GM12878 (cell line): ENCODE measurements around the gene STK38. TPM values are rescaled to one million over a fixed set of nuclear protein-coding genes. Genes with fewer than 3 reads are reported as not detected.

Source experiments
- BCL3 ChIP-seq: IDR thresholded peaks from 2 replicates; pipeline ENCODE4 v1.6.1; 2011; ENCODE audit warnings: borderline replicate concordance, low read depth, mild to moderate bottlenecking, moderate library complexity, low read length; ENCODE audit not compliant: insufficient read depth, poor library complexity, severe bottlenecking
- BHLHE40 ChIP-seq, 2 experiments: fragments of 450-650 bp in 1 of 2; IDR thresholded peaks; 2 replicates each; pipeline ENCODE4 v1.6.1; 2011 to 2017; ENCODE audit warnings: low read depth in 2 of 2, borderline replicate concordance in 1 of 2, improper control_type of control experiment in 1 of 2, low read length in 1 of 2, mild to moderate bottlenecking in 1 of 2
- CBX5 ChIP-seq: sonication (generic); IDR thresholded peaks from 2 replicates; pipeline ENCODE4 v1.6.1; 2016; ENCODE audit warnings: low read depth, moderate library complexity, mild to moderate bottlenecking, inconsistent platforms
- CHD2 ChIP-seq: IDR thresholded peaks from 2 replicates; pipeline ENCODE4 v1.6.1; 2011; ENCODE audit warnings: low read depth, low read length, improper control_type of control experiment, borderline replicate concordance
- CREB1 ChIP-seq: IDR thresholded peaks from 2 replicates; pipeline ENCODE4 v1.6.1; 2012; ENCODE audit warnings: low read depth, mild to moderate bottlenecking, inconsistent platforms
- GABPA ChIP-seq: IDR thresholded peaks from 2 replicates; pipeline ENCODE4 v1.6.1; 2014; ENCODE audit warnings: antibody characterized with exemption, low read depth, mild to moderate bottlenecking, inconsistent platforms
- GATAD2B ChIP-seq: fragments of 450-650 bp; conservative IDR thresholded peaks from 2 replicates; pipeline ENCODE4 v1.6.1; 2017; ENCODE audit warnings: low read depth, mild to moderate bottlenecking, moderate library complexity
- HDAC2 ChIP-seq: fragments of 200-600 bp; sonication (generic); IDR thresholded peaks from 2 replicates; pipeline ENCODE4 v1.6.1; 2017
- MEF2A ChIP-seq: IDR thresholded peaks from 2 replicates; pipeline ENCODE4 v1.6.1; 2011; ENCODE audit warnings: low read depth, mild to moderate bottlenecking, low read length, moderate library complexity; ENCODE audit not compliant: insufficient read depth
- MTA3 ChIP-seq: IDR thresholded peaks from 2 replicates; pipeline ENCODE4 v1.6.1; 2012; ENCODE audit warnings: low read length, inconsistent platforms, borderline replicate concordance
- NBN ChIP-seq: fragments of 450-650 bp; IDR thresholded peaks from 2 replicates; pipeline ENCODE4 v1.6.1; 2016
- POLR2AphosphoS2 ChIP-seq: IDR thresholded peaks from 2 replicates; pipeline ENCODE4 v1.6.1; 2011; ENCODE audit warnings: low read depth, mild to moderate bottlenecking, low read length, improper control_type of control experiment, moderate library complexity
- RELA ChIP-seq: fragments of 450-650 bp; IDR thresholded peaks from 2 replicates; pipeline ENCODE4 v1.8.0; 2014; ENCODE audit warnings: borderline replicate concordance; ENCODE audit not compliant: partially characterized antibody
- SIN3A ChIP-seq: IDR thresholded peaks from 2 replicates; pipeline ENCODE4 v1.6.1; 2012; ENCODE audit warnings: low read depth, low read length, improper control_type of control experiment
- SP1 ChIP-seq: IDR thresholded peaks from one replicate; pipeline ENCODE4 v1.6.1; 2011; ENCODE audit warnings: low read depth, low read length
- polyA plus RNA-seq, 11 experiments: library from polyadenylated mRNA; depleted of rRNA in 4 of 11; unstranded in 6 of 11; stranded (reverse) in 5 of 11; fragments of >200 nt; fragmentation: Nextera tagmentation in 4 of 11; fragmentation: Illumina TruSeq in 1 of 11; extraction: Ambion mirVana in 4 of 11; extraction: Trizol in 1 of 11; gene quantifications; 1 replicate in 1 of 11; 2 replicates in 10 of 11; pipeline versions ENCODE4 v1.2.1 to v1.2.3, GENCODE V29; 2011 to 2016; ENCODE audit warnings: inconsistent platforms in 2 of 11, missing spikeins in 2 of 11, low read depth in 1 of 11
- total RNA-seq, 4 experiments: library from RNA; depleted of rRNA in 3 of 4; stranded (reverse); fragments of >200 nt in 3 of 4; fragmentation: Illumina TruSeq in 1 of 4; extraction: Trizol in 1 of 4; gene quantifications; 2 replicates each; pipeline versions ENCODE4 v1.2.1 to v1.2.3, GENCODE V29; 2013 to 2021
- TF ChIP-seq, protein P1 (sequence below): fragments of 450-650 bp; IDR thresholded peaks from 2 replicates; pipeline ENCODE4 v1.6.1; 2017; ENCODE audit warnings: mild to moderate bottlenecking
- TF ChIP-seq, protein P2 (sequence below): fragments of 450-650 bp; IDR thresholded peaks from 2 replicates; pipeline ENCODE4 v1.6.1; 2016; ENCODE audit warnings: mild to moderate bottlenecking
- TF ChIP-seq, protein P3 (sequence below): fragments of 150-350 bp; IDR thresholded peaks from 2 replicates; pipeline ENCODE4 v1.6.1; 2016; ENCODE audit warnings: low read depth, low read length
- TF ChIP-seq, protein P4 (sequence below): fragments of 450-650 bp; IDR thresholded peaks from 2 replicates; pipeline ENCODE4 v1.6.1; 2016; ENCODE audit warnings: mild to moderate bottlenecking

STK38 gene
- total and polyA plus RNA-seq, 10 of the 15 experiments (the other 5 are each of a cell fraction or from before 2014, with no cell fraction given) = 4.1 to 18.7 (median 13.6) TPM

DNA sequence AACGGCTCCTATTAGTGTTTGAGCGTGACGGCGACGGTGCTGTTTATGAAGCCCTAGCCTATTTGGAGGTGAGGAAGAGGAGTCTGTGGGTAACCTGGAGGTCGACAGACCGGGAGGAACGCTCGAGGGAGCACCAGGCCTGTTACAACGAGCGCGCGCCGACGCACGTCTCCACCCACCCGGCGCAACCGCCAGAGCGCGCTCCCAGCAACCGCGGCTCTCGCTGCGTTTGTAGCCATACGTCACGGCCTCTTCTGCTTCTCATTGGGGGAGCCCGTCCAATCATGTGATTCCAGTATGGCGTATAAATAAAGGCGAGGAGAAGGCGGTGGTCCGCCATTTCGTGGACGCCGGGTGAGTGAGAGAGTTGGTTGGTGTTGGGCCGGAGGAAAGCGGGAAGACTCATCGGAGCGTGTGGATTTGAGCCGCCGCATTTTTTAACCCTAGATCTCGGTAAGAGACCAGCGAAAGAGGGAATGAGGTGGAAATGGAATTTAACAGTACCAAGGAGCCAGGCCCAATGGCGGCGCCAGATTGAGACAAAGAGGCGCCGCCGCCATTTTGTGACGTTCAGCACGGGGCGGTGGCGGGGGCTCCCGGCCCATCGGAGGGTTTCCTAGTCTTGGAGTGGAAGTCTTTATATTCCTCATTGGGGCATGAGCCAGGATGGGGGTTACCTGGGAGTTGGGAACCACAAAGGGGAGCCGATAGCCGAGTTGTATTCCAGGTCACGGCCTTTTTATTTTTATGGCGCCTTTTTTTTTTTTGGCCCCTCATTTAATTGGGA, 46.9 kb upstream of the STK38 start, which contains the start of gene SRSF3 (continued):
- TF ChIP-seq GABPA (no peak), BHLHE40 (IDR thresholded peaks at IDR 0.05; ENCODE audit: borderline replicate concordance in 1 of 2, low read depth in 2 of 2, low read length in 1 of 2) (peak; percentile 66 to 79), CHD2 (peak; percentile 76; the same call in 1 of the 2 replicates), SIN3A (peak; percentile 70), BCL3 (peak; percentile 21), NBN (peak; percentile 98), HDAC2 (no peak), POLR2AphosphoS2 (peak; percentile 99), CREB1 (peak; percentile 93), CBX5 (peak; percentile 60; the same call in 1 of the 2 replicates), GATAD2B (no peak), MEF2A (0 out of 2 replicates have a peak, but pooled peaks have one; percentile 34), SP1 (peak; percentile 79), MTA3 (no peak), RELA (peak; percentile 64)
- TF ChIP-seq, protein P1, sequence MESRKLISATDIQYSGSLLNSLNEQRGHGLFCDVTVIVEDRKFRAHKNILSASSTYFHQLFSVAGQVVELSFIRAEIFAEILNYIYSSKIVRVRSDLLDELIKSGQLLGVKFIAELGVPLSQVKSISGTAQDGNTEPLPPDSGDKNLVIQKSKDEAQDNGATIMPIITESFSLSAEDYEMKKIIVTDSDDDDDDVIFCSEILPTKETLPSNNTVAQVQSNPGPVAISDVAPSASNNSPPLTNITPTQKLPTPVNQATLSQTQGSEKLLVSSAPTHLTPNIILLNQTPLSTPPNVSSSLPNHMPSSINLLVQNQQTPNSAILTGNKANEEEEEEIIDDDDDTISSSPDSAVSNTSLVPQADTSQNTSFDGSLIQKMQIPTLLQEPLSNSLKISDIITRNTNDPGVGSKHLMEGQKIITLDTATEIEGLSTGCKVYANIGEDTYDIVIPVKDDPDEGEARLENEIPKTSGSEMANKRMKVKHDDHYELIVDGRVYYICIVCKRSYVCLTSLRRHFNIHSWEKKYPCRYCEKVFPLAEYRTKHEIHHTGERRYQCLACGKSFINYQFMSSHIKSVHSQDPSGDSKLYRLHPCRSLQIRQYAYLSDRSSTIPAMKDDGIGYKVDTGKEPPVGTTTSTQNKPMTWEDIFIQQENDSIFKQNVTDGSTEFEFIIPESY = 0 out of 2 replicates have a peak, but pooled peaks have one; percentile 65
- TF ChIP-seq, protein P2, sequence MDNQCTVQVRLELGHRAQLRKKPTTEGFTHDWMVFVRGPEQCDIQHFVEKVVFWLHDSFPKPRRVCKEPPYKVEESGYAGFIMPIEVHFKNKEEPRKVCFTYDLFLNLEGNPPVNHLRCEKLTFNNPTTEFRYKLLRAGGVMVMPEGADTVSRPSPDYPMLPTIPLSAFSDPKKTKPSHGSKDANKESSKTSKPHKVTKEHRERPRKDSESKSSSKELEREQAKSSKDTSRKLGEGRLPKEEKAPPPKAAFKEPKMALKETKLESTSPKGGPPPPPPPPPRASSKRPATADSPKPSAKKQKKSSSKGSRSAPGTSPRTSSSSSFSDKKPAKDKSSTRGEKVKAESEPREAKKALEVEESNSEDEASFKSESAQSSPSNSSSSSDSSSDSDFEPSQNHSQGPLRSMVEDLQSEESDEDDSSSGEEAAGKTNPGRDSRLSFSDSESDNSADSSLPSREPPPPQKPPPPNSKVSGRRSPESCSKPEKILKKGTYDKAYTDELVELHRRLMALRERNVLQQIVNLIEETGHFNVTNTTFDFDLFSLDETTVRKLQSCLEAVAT = peak; percentile 97
- TF ChIP-seq, protein P3, sequence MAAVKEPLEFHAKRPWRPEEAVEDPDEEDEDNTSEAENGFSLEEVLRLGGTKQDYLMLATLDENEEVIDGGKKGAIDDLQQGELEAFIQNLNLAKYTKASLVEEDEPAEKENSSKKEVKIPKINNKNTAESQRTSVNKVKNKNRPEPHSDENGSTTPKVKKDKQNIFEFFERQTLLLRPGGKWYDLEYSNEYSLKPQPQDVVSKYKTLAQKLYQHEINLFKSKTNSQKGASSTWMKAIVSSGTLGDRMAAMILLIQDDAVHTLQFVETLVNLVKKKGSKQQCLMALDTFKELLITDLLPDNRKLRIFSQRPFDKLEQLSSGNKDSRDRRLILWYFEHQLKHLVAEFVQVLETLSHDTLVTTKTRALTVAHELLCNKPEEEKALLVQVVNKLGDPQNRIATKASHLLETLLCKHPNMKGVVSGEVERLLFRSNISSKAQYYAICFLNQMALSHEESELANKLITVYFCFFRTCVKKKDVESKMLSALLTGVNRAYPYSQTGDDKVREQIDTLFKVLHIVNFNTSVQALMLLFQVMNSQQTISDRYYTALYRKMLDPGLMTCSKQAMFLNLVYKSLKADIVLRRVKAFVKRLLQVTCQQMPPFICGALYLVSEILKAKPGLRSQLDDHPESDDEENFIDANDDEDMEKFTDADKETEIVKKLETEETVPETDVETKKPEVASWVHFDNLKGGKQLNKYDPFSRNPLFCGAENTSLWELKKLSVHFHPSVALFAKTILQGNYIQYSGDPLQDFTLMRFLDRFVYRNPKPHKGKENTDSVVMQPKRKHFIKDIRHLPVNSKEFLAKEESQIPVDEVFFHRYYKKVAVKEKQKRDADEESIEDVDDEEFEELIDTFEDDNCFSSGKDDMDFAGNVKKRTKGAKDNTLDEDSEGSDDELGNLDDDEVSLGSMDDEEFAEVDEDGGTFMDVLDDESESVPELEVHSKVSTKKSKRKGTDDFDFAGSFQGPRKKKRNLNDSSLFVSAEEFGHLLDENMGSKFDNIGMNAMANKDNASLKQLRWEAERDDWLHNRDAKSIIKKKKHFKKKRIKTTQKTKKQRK = no peak
- TF ChIP-seq, protein P4, sequence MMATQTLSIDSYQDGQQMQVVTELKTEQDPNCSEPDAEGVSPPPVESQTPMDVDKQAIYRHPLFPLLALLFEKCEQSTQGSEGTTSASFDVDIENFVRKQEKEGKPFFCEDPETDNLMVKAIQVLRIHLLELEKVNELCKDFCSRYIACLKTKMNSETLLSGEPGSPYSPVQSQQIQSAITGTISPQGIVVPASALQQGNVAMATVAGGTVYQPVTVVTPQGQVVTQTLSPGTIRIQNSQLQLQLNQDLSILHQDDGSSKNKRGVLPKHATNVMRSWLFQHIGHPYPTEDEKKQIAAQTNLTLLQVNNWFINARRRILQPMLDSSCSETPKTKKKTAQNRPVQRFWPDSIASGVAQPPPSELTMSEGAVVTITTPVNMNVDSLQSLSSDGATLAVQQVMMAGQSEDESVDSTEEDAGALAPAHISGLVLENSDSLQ = peak; percentile 64
